UCSD-AML1 (cell line): ENCODE measurements around the gene CRYGA.

Experiments
- DNase-seq: peaks from one replicate; lab custom pipeline; 2025; ENCODE audit not compliant: unreplicated experiment; lab: John Stamatoyannopoulos, UW

CRYGA gene

GRCh38 chr2:208163489-208163888 lies at the start of gene CRYGA:
TSS of gene CRYGA (minus strand) at chr2:208163589. CDS start at chr2:208163556, 33 bp downstream.
- no peak for DNase-seq

GRCh38 chr2:208210688-208211451 lies 47.5 kb upstream of the CRYGA start:
- DNase-seq = no peak

- DNase-seq = no peak
These were observed 45.1 kb upstream of the CRYGA start for GRCh38 chr2:208208335-208209085.

GRCh38 chr2:208207769-208208168 lies 44.4 kb upstream of the CRYGA start:
- no peak for DNase-seq

- no peak for DNase-seq
These were observed 40.8 kb upstream of the CRYGA start for GRCh38 chr2:208204166-208204565.

- DNase-seq = no peak
These were observed 32.1 kb upstream of the CRYGA start for GRCh38 chr2:208195531-208195930.

- no peak for DNase-seq
These were observed 29.3 kb upstream of the CRYGA start for GRCh38 chr2:208192611-208193236.

GRCh38 chr2:208189810-208190503 lies 26.6 kb upstream of the CRYGA start, which contains the start of gene C2orf80:
TSS of gene C2orf80 (minus strand) at chr2:208190030. CDS start at chr2:208186986, 3,044 bp downstream.
- no peak for DNase-seq

- DNase-seq = no peak
These were observed 25.9 kb upstream of the CRYGA start for GRCh38 chr2:208189069-208189809.

- DNase-seq = no peak
These were observed 23.5 kb upstream of the CRYGA start for GRCh38 chr2:208186893-208187292.

GRCh38 chr2:208186465-208186864 lies 23.1 kb upstream of the CRYGA start:
- no peak for DNase-seq

GRCh38 chr2:208183972-208184705 lies 20.8 kb upstream of the CRYGA start:
- no peak for DNase-seq

GRCh38 chr2:208183526-208183925 lies 20.1 kb upstream of the CRYGA start:
- DNase-seq = no peak

GRCh38 chr2:208182835-208183234 lies 19.4 kb upstream of the CRYGA start:
- DNase-seq = no peak

- no peak for DNase-seq
These were observed 15.7 kb upstream of the CRYGA start for GRCh38 chr2:208179028-208179609.

GRCh38 chr2:208175840-208176153 lies 12.4 kb upstream of the CRYGA start:
- no peak for DNase-seq

- peak; percentile 66 for DNase-seq
These were observed 11.9 kb upstream of the CRYGA start for GRCh38 chr2:208175069-208175839.

- DNase-seq = no peak
These were observed 10.8 kb upstream of the CRYGA start for GRCh38 chr2:208174144-208174543.

GRCh38 chr2:208172125-208172524 lies 8.7 kb upstream of the CRYGA start:
- DNase-seq = peak; percentile 61
